ENCODE data around the gene CDCA3. TPM values are rescaled to one million over a fixed set of nuclear protein-coding genes. Genes with fewer than 3 reads are reported as not detected.

CDCA3 gene
- total and polyA plus RNA-seq, 2 experiments from 2014 or later = 47.4 to 75.6 TPM

- Histone ChIP-seq H3K4me3 (peak overlapping the region; percentile 40), H3K4me2 (peak overlapping the region; percentile 66; the same call in 1 of the 2 replicates), H3K4me1 (ENCODE audit: insufficient read depth) (peaks cover 40% of the 10 kb centered on the region), H3F3A (replicated peaks; ENCODE audit: low read depth) (peaks cover 12% of the 10 kb centered on the region; the same call in 1 of the 2 replicates), H3K27ac (ENCODE audit: low read depth) (no peak overlapping the region), H3K79me2 (replicated peaks; ENCODE audit: insufficient read depth) (no peaks in the 10 kb centered on the region), H3K36me3 (ENCODE audit: insufficient read depth) (no peaks in the 10 kb centered on the region), H3K27me3 (ENCODE audit: insufficient read depth) (peaks cover 31% of the 10 kb centered on the region), H4K20me1 (replicated peaks; ENCODE audit: insufficient read depth) (no peaks in the 10 kb centered on the region), H2AFZ (no peak overlapping the region), H3K9me2 (ENCODE audit: insufficient read depth) (no peaks in the 10 kb centered on the region)
- H3K4me3 Mint-ChIP-seq = peak overlapping the region; percentile 61
- TF ChIP-seq EZH2 (IDR thresholded peaks at IDR 0.05; ENCODE audit: low read depth, unreplicated experiment) = no peak
- TF ChIP-seq JUNB (IDR thresholded peaks at IDR 0.05; ENCODE audit: unreplicated experiment) = no peak
- no peak for TF ChIP-seq CTCF (conservative IDR thresholded peaks at IDR 0.05; ENCODE audit: low read depth in 2 of 2)
- TF ChIP-seq STAT1 (IDR thresholded peaks at IDR 0.05; ENCODE audit: unreplicated experiment) = no peak
- TF ChIP-seq POLR2AphosphoS5 (IDR thresholded peaks at IDR 0.05; ENCODE audit: low read depth) = no peak
- no peak for TF ChIP-seq ZNF331 (CRISPR knock-in tag; IDR thresholded peaks at IDR 0.05; ENCODE audit: low read depth)
- TF ChIP-seq EZH2phosphoT487 (IDR thresholded peaks at IDR 0.05; ENCODE audit: unreplicated experiment) = no peak
- TF ChIP-seq, protein P1, sequence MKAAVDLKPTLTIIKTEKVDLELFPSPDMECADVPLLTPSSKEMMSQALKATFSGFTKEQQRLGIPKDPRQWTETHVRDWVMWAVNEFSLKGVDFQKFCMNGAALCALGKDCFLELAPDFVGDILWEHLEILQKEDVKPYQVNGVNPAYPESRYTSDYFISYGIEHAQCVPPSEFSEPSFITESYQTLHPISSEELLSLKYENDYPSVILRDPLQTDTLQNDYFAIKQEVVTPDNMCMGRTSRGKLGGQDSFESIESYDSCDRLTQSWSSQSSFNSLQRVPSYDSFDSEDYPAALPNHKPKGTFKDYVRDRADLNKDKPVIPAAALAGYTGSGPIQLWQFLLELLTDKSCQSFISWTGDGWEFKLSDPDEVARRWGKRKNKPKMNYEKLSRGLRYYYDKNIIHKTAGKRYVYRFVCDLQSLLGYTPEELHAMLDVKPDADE (IDR thresholded peaks at IDR 0.05) = no peak
- no peak for TF ChIP-seq CREB1 (CRISPR knock-in tag; IDR thresholded peaks at IDR 0.05; ENCODE audit: low read depth)
- H3K9me3 Mint-ChIP-seq = no peaks in the 10 kb centered on the region
- H3K36me3 Mint-ChIP-seq (ENCODE audit: low read depth) = no peaks in the 10 kb centered on the region
- DNase-seq (ENCODE audit: low spot score) = peak; percentile 72
- H3K27me3 Mint-ChIP-seq (ENCODE audit: insufficient read depth, low read depth, poor library complexity) = peaks cover 40% of the 10 kb centered on the region
- peaks cover 49% of the 10 kb centered on the region for H3K4me1 Mint-ChIP-seq
- H3K27ac Mint-ChIP-seq = peak overlapping the region; percentile 50
- peak; percentile 54 for ATAC-seq
Observed at GRCh38 chr12:6818222-6818621, 32.9 kb downstream of the CDCA3 start.

DNA sequence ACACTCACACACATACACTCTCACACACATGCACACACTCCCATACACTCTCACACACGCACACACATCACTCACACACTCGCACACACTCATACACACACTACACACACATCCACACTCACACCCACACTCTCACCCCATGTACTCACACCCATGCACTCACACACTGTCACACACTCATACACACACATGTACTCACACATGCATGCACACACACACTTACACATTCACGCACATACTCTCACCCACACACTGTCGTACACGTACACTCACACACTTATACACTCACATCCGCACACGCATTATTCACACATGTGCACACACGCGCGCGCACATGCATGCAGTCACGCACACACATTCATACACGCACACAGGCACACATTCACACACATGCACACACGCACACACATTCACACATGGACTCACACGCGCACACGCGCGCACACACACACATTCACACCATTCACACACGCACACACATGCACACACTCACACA is 33.4 kb downstream of the CDCA3 start:
- Histone ChIP-seq H3F3A (replicated peaks; ENCODE audit: low read depth) (peaks cover 12% of the 10 kb centered on the region; the same call in 1 of the 2 replicates), H3K4me3 (0 out of 2 replicates have a peak overlapping the region, but pooled peaks have one; percentile 40), H3K4me2 (peak overlapping the region; percentile 66; the same call in 1 of the 2 replicates), H3K27me3 (ENCODE audit: insufficient read depth) (peaks cover 26% of the 10 kb centered on the region), H2AFZ (no peak overlapping the region), H4K20me1 (replicated peaks; ENCODE audit: insufficient read depth) (no peaks in the 10 kb centered on the region), H3K36me3 (ENCODE audit: insufficient read depth) (no peaks in the 10 kb centered on the region), H3K9me2 (ENCODE audit: insufficient read depth) (no peaks in the 10 kb centered on the region), H3K79me2 (replicated peaks; ENCODE audit: insufficient read depth) (no peaks in the 10 kb centered on the region), H3K4me1 (ENCODE audit: insufficient read depth) (peaks cover 35% of the 10 kb centered on the region), H3K27ac (ENCODE audit: low read depth) (no peak overlapping the region)
- Mint-ChIP-seq H3K4me3 (peak overlapping the region; percentile 61; the same call in 2 of the 3 replicates), H3K27ac (peak overlapping the region; percentile 50), H3K36me3 (ENCODE audit: low read depth) (no peaks in the 10 kb centered on the region), H3K27me3 (ENCODE audit: insufficient read depth, low read depth, poor library complexity) (peaks cover 40% of the 10 kb centered on the region), H3K9me3 (no peaks in the 10 kb centered on the region), H3K4me1 (peaks cover 44% of the 10 kb centered on the region)
- ATAC-seq = no peak
- DNase-seq (ENCODE audit: low spot score) = no peak
- no peak for TF ChIP-seq CTCF (conservative IDR thresholded peaks at IDR 0.05; ENCODE audit: low read depth in 2 of 2)
- no peak for TF ChIP-seq EZH2phosphoT487 (IDR thresholded peaks at IDR 0.05; ENCODE audit: unreplicated experiment)
- no peak for TF ChIP-seq EZH2 (IDR thresholded peaks at IDR 0.05; ENCODE audit: low read depth, unreplicated experiment)
- TF ChIP-seq, protein P1 (IDR thresholded peaks at IDR 0.05) = no peak
- TF ChIP-seq, protein P2, sequence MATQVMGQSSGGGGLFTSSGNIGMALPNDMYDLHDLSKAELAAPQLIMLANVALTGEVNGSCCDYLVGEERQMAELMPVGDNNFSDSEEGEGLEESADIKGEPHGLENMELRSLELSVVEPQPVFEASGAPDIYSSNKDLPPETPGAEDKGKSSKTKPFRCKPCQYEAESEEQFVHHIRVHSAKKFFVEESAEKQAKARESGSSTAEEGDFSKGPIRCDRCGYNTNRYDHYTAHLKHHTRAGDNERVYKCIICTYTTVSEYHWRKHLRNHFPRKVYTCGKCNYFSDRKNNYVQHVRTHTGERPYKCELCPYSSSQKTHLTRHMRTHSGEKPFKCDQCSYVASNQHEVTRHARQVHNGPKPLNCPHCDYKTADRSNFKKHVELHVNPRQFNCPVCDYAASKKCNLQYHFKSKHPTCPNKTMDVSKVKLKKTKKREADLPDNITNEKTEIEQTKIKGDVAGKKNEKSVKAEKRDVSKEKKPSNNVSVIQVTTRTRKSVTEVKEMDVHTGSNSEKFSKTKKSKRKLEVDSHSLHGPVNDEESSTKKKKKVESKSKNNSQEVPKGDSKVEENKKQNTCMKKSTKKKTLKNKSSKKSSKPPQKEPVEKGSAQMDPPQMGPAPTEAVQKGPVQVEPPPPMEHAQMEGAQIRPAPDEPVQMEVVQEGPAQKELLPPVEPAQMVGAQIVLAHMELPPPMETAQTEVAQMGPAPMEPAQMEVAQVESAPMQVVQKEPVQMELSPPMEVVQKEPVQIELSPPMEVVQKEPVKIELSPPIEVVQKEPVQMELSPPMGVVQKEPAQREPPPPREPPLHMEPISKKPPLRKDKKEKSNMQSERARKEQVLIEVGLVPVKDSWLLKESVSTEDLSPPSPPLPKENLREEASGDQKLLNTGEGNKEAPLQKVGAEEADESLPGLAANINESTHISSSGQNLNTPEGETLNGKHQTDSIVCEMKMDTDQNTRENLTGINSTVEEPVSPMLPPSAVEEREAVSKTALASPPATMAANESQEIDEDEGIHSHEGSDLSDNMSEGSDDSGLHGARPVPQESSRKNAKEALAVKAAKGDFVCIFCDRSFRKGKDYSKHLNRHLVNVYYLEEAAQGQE (IDR thresholded peaks at IDR 0.05; ENCODE audit: unreplicated experiment) = no peak
- no peak for TF ChIP-seq STAT1 (IDR thresholded peaks at IDR 0.05; ENCODE audit: unreplicated experiment)
- no peak for TF ChIP-seq CREB1 (CRISPR knock-in tag; IDR thresholded peaks at IDR 0.05; ENCODE audit: low read depth)

All from GM23338 (cell line).